ENCODE data around the gene WDR5. TPM values are rescaled to one million over a fixed set of nuclear protein-coding genes. Genes with fewer than 3 reads are reported as not detected.

Gene WDR5
- total and polyA plus RNA-seq, 2 donors (not counting 1 experiment from before 2014, with no cell fraction given): 15.5 to 26.0 TPM

DNA sequence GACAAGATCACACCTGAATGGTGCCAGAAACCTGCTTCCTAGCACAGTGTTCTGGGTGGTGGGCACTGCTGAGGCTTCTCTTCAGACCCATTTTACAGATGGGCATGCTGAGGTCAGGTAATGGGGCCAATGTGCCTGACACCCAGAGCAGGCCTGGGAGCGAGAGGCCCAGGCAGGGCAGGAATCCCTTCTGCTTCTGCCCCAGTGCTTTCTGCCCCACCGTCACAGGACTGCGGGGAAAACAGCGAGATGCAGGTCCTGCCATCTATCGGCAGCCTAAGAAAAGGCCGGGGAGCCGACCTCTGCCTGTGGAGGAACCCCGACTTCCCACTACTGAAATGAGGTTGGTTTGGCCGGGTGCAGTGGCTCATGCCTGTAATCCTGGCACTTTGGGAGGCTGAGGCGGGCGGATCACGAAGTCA, 51.2 kb downstream of the WDR5 start:
- DNase-seq (ENCODE audit: low read depth in 2 of 2): no peak
- Histone ChIP-seq H3K27ac (ENCODE audit: insufficient read depth, low read length) (no peak overlapping the region), H3K27me3 (ENCODE audit: control insufficient read depth, insufficient read depth, low read length) (peaks cover 9% of the 10 kb centered on the region), H3K36me3 (ENCODE audit: control insufficient read depth, insufficient read depth, low read length) (no peaks in the 10 kb centered on the region), H3K9me3 (ENCODE audit: control insufficient read depth, insufficient read depth, low read depth, low read length) (no peaks in the 10 kb centered on the region), H3K79me2 (ENCODE audit: control insufficient read depth, insufficient read depth, low read length) (no peaks in the 10 kb centered on the region), H4K20me1 (ENCODE audit: control insufficient read depth, extremely low read depth, insufficient read depth, low read length) (no peaks in the 10 kb centered on the region), H2AFZ (ENCODE audit: low read length) (no peak overlapping the region), H3K4me1 (ENCODE audit: control insufficient read depth, extremely low read depth, insufficient read depth, low read length) (no peaks in the 10 kb centered on the region), H3K4me3 (replicated peaks in 1 of 4; ENCODE audit: control extremely low read depth in 1 of 4, insufficient read depth in 1 of 4, low read depth in 3 of 4, low read length in 4 of 4) (no peak overlapping the region), H3K4me2 (ENCODE audit: extremely low read depth, insufficient read depth, low read length) (no peak overlapping the region), H3K9ac (ENCODE audit: insufficient read depth, low read length) (no peak overlapping the region)
- no peak for TF ChIP-seq EZH2 (IDR thresholded peaks at IDR 0.05; ENCODE audit: low read length, missing control alignments)
- TF ChIP-seq CTCF (conservative IDR thresholded peaks at IDR 0.05 in 1 of 2, IDR thresholded peaks at IDR 0.05 in 1 of 2; ENCODE audit: low read depth in 1 of 2, low read length in 2 of 2): no peak

DNA sequence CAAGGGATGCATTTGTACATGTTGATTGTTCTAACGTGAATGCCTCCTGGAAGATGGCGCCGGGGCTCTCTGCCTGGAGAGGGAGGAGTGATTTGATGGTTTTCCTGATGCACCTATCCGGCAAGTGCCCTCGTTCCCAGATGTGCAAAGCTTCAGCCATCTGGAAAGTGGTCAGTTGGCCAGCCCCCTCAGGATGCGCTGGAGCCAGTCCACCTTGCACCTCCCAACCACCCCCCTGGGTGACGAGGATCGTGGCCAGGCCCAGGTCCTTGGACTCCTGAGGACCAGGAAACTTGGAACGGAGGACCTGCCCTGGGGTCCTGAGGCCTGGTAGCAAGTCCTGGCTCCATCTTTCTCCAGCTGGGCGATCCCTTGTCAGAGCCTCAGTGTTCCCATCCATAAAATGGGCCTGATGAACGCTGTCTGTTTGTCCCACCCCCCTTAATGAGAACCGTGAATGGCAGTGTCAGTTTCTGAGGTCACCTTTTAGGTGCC, 52.1 kb downstream of the WDR5 start:
- Histone ChIP-seq H3K9ac (ENCODE audit: insufficient read depth, low read length) (no peak overlapping the region), H3K27ac (ENCODE audit: insufficient read depth, low read length) (no peak overlapping the region), H3K79me2 (ENCODE audit: control insufficient read depth, insufficient read depth, low read length) (no peaks in the 10 kb centered on the region), H4K20me1 (ENCODE audit: control insufficient read depth, extremely low read depth, insufficient read depth, low read length) (no peaks in the 10 kb centered on the region), H2AFZ (ENCODE audit: low read length) (no peak overlapping the region), H3K27me3 (ENCODE audit: control insufficient read depth, insufficient read depth, low read length) (peaks cover 9% of the 10 kb centered on the region), H3K4me3 (replicated peaks in 1 of 4; ENCODE audit: control extremely low read depth in 1 of 4, insufficient read depth in 1 of 4, low read depth in 3 of 4, low read length in 4 of 4) (no peak overlapping the region), H3K4me2 (ENCODE audit: extremely low read depth, insufficient read depth, low read length) (no peak overlapping the region), H3K4me1 (ENCODE audit: control insufficient read depth, extremely low read depth, insufficient read depth, low read length) (no peaks in the 10 kb centered on the region), H3K36me3 (ENCODE audit: control insufficient read depth, insufficient read depth, low read length) (no peaks in the 10 kb centered on the region), H3K9me3 (ENCODE audit: control insufficient read depth, insufficient read depth, low read depth, low read length) (no peaks in the 10 kb centered on the region)
- no peak for DNase-seq (ENCODE audit: low read depth in 2 of 2)
- TF ChIP-seq EZH2 (IDR thresholded peaks at IDR 0.05; ENCODE audit: low read length, missing control alignments): no peak
- no peak for TF ChIP-seq CTCF (conservative IDR thresholded peaks at IDR 0.05 in 1 of 2, IDR thresholded peaks at IDR 0.05 in 1 of 2; ENCODE audit: low read depth in 1 of 2, low read length in 2 of 2)

DNA sequence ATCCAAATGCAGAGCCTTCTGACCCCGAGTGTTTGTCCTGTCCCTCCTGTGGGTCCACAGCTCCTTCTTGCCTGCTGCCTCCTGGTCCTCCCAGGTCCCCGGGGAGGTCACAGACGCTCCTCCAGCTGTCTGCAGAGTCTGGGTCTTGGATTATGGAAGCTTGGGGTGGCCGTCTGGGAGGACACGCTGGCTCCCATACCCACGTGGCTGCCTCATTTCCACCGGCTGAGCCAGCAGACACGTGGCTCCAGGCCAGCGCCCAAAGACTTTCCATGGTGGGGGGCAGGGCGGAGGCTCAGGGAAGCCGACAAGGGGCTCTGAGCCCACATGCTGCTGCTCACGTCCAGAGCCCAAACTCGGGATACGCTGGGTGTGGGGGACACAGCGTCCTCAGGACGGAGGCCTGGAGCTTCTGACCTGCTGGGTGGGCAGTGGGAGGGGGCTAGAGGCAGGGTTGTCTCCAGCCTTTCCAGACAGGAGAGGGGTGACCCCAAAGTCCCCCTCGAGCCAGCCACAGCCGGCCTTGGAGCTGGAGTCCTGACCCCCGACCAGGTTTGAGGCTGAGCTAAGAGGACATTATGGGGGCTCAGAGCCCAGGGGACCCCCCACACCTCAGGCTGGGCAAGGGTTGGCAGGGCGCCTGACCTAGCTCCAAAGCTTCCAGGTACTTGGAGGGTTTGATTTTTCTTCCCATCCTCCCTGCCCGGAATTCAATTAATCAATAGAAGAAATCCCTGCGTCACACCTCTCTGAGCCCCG, 52.7 kb downstream of the WDR5 start:
- Histone ChIP-seq H3K27ac (ENCODE audit: insufficient read depth, low read length) (no peak overlapping the region), H4K20me1 (ENCODE audit: control insufficient read depth, extremely low read depth, insufficient read depth, low read length) (no peaks in the 10 kb centered on the region), H3K9me3 (ENCODE audit: control insufficient read depth, insufficient read depth, low read depth, low read length) (no peaks in the 10 kb centered on the region), H3K79me2 (ENCODE audit: control insufficient read depth, insufficient read depth, low read length) (no peaks in the 10 kb centered on the region), H2AFZ (ENCODE audit: low read length) (no peak overlapping the region), H3K36me3 (ENCODE audit: control insufficient read depth, insufficient read depth, low read length) (no peaks in the 10 kb centered on the region), H3K27me3 (ENCODE audit: control insufficient read depth, insufficient read depth, low read length) (peaks cover 9% of the 10 kb centered on the region), H3K9ac (ENCODE audit: insufficient read depth, low read length) (no peak overlapping the region), H3K4me1 (ENCODE audit: control insufficient read depth, extremely low read depth, insufficient read depth, low read length) (no peaks in the 10 kb centered on the region), H3K4me2 (ENCODE audit: extremely low read depth, insufficient read depth, low read length) (no peak overlapping the region), H3K4me3 (replicated peaks in 1 of 4; ENCODE audit: control extremely low read depth in 1 of 4, insufficient read depth in 1 of 4, low read depth in 3 of 4, low read length in 4 of 4) (no peak overlapping the region)
- no peak for TF ChIP-seq EZH2 (IDR thresholded peaks at IDR 0.05; ENCODE audit: low read length, missing control alignments)
- no peak for TF ChIP-seq CTCF (conservative IDR thresholded peaks at IDR 0.05 in 1 of 2, IDR thresholded peaks at IDR 0.05 in 1 of 2; ENCODE audit: low read depth in 1 of 2, low read length in 2 of 2)
- peak in 1 of 2 donors; percentile 26 for DNase-seq (ENCODE audit: low read depth in 2 of 2)
